Neural progenitor cell (in vitro differentiated cells): ENCODE data around the gene CHST9.

Experiments used
- EZH2 ChIP-seq: fragments of 200-600 bp; sonication (generic); IDR thresholded peaks from 2 replicates; pipeline ENCODE4 v1.6.1; 2017; ENCODE audit warnings: antibody characterized with exemption, mild to moderate bottlenecking, moderate library complexity
- EZH2phosphoT487 ChIP-seq: fragments of 200-600 bp; sonication (generic); IDR thresholded peaks from 2 replicates; pipeline ENCODE4 v1.6.1; 2017; ENCODE audit warnings: antibody characterized with exemption
- TF ChIP-seq, protein P1 (sequence below): fragments of 200-600 bp; sonication (generic); IDR thresholded peaks from 2 replicates; pipeline ENCODE4 v1.5.1; 2017; ENCODE audit warnings: antibody characterized with exemption, mild to moderate bottlenecking

DNA sequence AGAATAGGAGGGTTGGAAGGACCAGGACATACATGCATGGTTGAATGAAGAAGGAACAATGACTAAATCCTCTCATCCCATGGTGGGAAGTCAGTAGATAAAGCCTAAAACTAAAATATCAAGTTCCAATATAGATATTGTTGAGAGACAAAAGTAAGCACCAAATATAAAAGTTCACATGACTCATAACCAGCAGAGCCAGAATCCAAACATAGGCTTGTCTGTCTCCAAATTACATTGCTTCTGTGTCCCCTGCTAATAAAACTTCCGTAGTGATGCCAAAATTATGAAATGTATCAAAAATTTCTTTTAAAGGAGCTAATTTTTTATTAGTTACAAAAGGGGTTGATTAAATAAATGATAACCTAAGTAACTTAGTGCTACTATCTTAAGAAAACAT lies 19.7 kb downstream of the CHST9 start:
- TF ChIP-seq, protein P1, sequence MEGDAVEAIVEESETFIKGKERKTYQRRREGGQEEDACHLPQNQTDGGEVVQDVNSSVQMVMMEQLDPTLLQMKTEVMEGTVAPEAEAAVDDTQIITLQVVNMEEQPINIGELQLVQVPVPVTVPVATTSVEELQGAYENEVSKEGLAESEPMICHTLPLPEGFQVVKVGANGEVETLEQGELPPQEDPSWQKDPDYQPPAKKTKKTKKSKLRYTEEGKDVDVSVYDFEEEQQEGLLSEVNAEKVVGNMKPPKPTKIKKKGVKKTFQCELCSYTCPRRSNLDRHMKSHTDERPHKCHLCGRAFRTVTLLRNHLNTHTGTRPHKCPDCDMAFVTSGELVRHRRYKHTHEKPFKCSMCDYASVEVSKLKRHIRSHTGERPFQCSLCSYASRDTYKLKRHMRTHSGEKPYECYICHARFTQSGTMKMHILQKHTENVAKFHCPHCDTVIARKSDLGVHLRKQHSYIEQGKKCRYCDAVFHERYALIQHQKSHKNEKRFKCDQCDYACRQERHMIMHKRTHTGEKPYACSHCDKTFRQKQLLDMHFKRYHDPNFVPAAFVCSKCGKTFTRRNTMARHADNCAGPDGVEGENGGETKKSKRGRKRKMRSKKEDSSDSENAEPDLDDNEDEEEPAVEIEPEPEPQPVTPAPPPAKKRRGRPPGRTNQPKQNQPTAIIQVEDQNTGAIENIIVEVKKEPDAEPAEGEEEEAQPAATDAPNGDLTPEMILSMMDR, result no peak
- TF ChIP-seq EZH2 (no peak), EZH2phosphoT487 (no peak)
